ENCODE data around the gene CLCN1. TPM values are rescaled to one million over a fixed set of nuclear protein-coding genes. Genes with fewer than 3 reads are reported as not detected.

Gene CLCN1
- total and polyA plus RNA-seq, 2 donors (not counting 1 experiment from before 2014, with no cell fraction given): under 0.01 TPM; not detected in 1

- TF ChIP-seq EZH2 (IDR thresholded peaks at IDR 0.05; ENCODE audit: low read length, missing control alignments): no peak
- TF ChIP-seq CTCF (conservative IDR thresholded peaks at IDR 0.05 in 1 of 2, IDR thresholded peaks at IDR 0.05 in 1 of 2; ENCODE audit: low read depth in 1 of 2, low read length in 2 of 2): no peak
- H3K4me1 ChIP-seq (ENCODE audit: control insufficient read depth, extremely low read depth, insufficient read depth, low read length): no peaks in the 10 kb centered on the region
- H3K4me3 ChIP-seq (replicated peaks in 1 of 4; ENCODE audit: control extremely low read depth in 1 of 4, insufficient read depth in 1 of 4, low read depth in 3 of 4, low read length in 4 of 4): no peak overlapping the region
- DNase-seq (ENCODE audit: low read depth in 2 of 2): peak; percentile 47 to 65
- no peaks in the 10 kb centered on the region for H3K27me3 ChIP-seq (ENCODE audit: control insufficient read depth, insufficient read depth, low read length)
- peaks cover 19% of the 10 kb centered on the region for H3K36me3 ChIP-seq (ENCODE audit: control insufficient read depth, insufficient read depth, low read length)
- no peak overlapping the region for H2AFZ ChIP-seq (ENCODE audit: low read length)
- no peak overlapping the region for H3K27ac ChIP-seq (ENCODE audit: insufficient read depth, low read length)
- no peak overlapping the region for H3K9ac ChIP-seq (ENCODE audit: insufficient read depth, low read length)
- no peaks in the 10 kb centered on the region for H4K20me1 ChIP-seq (ENCODE audit: control insufficient read depth, extremely low read depth, insufficient read depth, low read length)
- H3K9me3 ChIP-seq (ENCODE audit: control insufficient read depth, insufficient read depth, low read depth, low read length): no peaks in the 10 kb centered on the region
- H3K4me2 ChIP-seq (ENCODE audit: extremely low read depth, insufficient read depth, low read length): no peak overlapping the region
- no peaks in the 10 kb centered on the region for H3K79me2 ChIP-seq (ENCODE audit: control insufficient read depth, insufficient read depth, low read length)
Observed at GRCh38 chr7:143300959-143301935, 14.7 kb upstream of the CLCN1 start.

- H3K36me3 ChIP-seq (ENCODE audit: control insufficient read depth, insufficient read depth, low read length): peaks cover 19% of the 10 kb centered on the region
Observed at GRCh38 chr7:143303733-143304132, 12.2 kb upstream of the CLCN1 start.

GRCh38 chr7:143304938-143305337 lies 11.0 kb upstream of the CLCN1 start:
- no peaks in the 10 kb centered on the region for H4K20me1 ChIP-seq (ENCODE audit: control insufficient read depth, extremely low read depth, insufficient read depth, low read length)
- H3K9ac ChIP-seq (ENCODE audit: insufficient read depth, low read length): no peak overlapping the region
- no peaks in the 10 kb centered on the region for H3K9me3 ChIP-seq (ENCODE audit: control insufficient read depth, insufficient read depth, low read depth, low read length)
- TF ChIP-seq EZH2 (IDR thresholded peaks at IDR 0.05; ENCODE audit: low read length, missing control alignments) (no peak), CTCF (conservative IDR thresholded peaks at IDR 0.05 in 1 of 2, IDR thresholded peaks at IDR 0.05 in 1 of 2; ENCODE audit: low read depth in 1 of 2, low read length in 2 of 2) (no peak)
- no peak overlapping the region for H3K4me2 ChIP-seq (ENCODE audit: extremely low read depth, insufficient read depth, low read length)
- H3K36me3 ChIP-seq (ENCODE audit: control insufficient read depth, insufficient read depth, low read length): peaks cover 18% of the 10 kb centered on the region
- no peak for DNase-seq (ENCODE audit: low read depth in 2 of 2)
- H2AFZ ChIP-seq (ENCODE audit: low read length): no peak overlapping the region
- no peak overlapping the region for H3K27ac ChIP-seq (ENCODE audit: insufficient read depth, low read length)
- H3K4me3 ChIP-seq (replicated peaks in 1 of 4; ENCODE audit: control extremely low read depth in 1 of 4, insufficient read depth in 1 of 4, low read depth in 3 of 4, low read length in 4 of 4): no peak overlapping the region
- H3K27me3 ChIP-seq (ENCODE audit: control insufficient read depth, insufficient read depth, low read length): no peaks in the 10 kb centered on the region
- H3K79me2 ChIP-seq (ENCODE audit: control insufficient read depth, insufficient read depth, low read length): no peaks in the 10 kb centered on the region
- H3K4me1 ChIP-seq (ENCODE audit: control insufficient read depth, extremely low read depth, insufficient read depth, low read length): no peaks in the 10 kb centered on the region

More at GRCh38 chr7:143303733-143304132, 12.2 kb upstream of the CLCN1 start:
- Histone ChIP-seq H3K27ac (ENCODE audit: insufficient read depth, low read length) (no peak overlapping the region), H2AFZ (ENCODE audit: low read length) (no peak overlapping the region), H3K4me3 (replicated peaks in 1 of 4; ENCODE audit: control extremely low read depth in 1 of 4, insufficient read depth in 1 of 4, low read depth in 3 of 4, low read length in 4 of 4) (no peak overlapping the region), H3K4me2 (ENCODE audit: extremely low read depth, insufficient read depth, low read length) (no peak overlapping the region), H3K9ac (ENCODE audit: insufficient read depth, low read length) (no peak overlapping the region), H3K79me2 (ENCODE audit: control insufficient read depth, insufficient read depth, low read length) (no peaks in the 10 kb centered on the region), H3K27me3 (ENCODE audit: control insufficient read depth, insufficient read depth, low read length) (no peaks in the 10 kb centered on the region), H3K9me3 (ENCODE audit: control insufficient read depth, insufficient read depth, low read depth, low read length) (no peaks in the 10 kb centered on the region), H3K4me1 (ENCODE audit: control insufficient read depth, extremely low read depth, insufficient read depth, low read length) (no peaks in the 10 kb centered on the region), H4K20me1 (ENCODE audit: control insufficient read depth, extremely low read depth, insufficient read depth, low read length) (no peaks in the 10 kb centered on the region)
- TF ChIP-seq EZH2 (IDR thresholded peaks at IDR 0.05; ENCODE audit: low read length, missing control alignments): no peak
- DNase-seq (ENCODE audit: low read depth in 2 of 2): no peak

Data from fibroblast of lung (primary cell).